GM19025 (cell line): ENCODE measurements around the gene HMOX1.
"Not testable (repeated sequence)": the region's sequence is repeated elsewhere in the genome, so short reads cannot be mapped to it uniquely, and the experiment has no call there.

Source experiments
- ATAC-seq: cut with Tn5 transposase; IDR thresholded peaks from one replicate; pipeline ENCODE4 v1.9.1; 2021; ENCODE audit warnings: mild to moderate bottlenecking, low read depth, moderate library complexity; ENCODE audit not compliant: unreplicated experiment

HMOX1 gene

GRCh38 chr22:35430897-35431322 lies 50.0 kb downstream of the HMOX1 start:
- no peak for ATAC-seq

- no peak for ATAC-seq
These were observed 50.8 kb downstream of the HMOX1 start for GRCh38 chr22:35431483-35432227.

- ATAC-seq = no peak
These were observed 51.5 kb downstream of the HMOX1 start for GRCh38 chr22:35432228-35432905.

- ATAC-seq = no peak
These were observed 53.3 kb downstream of the HMOX1 start for GRCh38 chr22:35434061-35434710.

GRCh38 chr22:35435201-35435740 lies 54.4 kb downstream of the HMOX1 start:
- ATAC-seq = no peak

GRCh38 chr22:35436421-35436820 lies 55.5 kb downstream of the HMOX1 start:
- ATAC-seq = no peak

- no peak for ATAC-seq
These were observed 56.2 kb downstream of the HMOX1 start for GRCh38 chr22:35437049-35437448.

GRCh38 chr22:35438673-35439364 lies 57.9 kb downstream of the HMOX1 start:
- not testable (repeated sequence) for ATAC-seq

- ATAC-seq = no peak
These were observed 58.4 kb downstream of the HMOX1 start for GRCh38 chr22:35439365-35439717.

GRCh38 chr22:35440129-35440528 lies 59.2 kb downstream of the HMOX1 start:
- no peak for ATAC-seq

GRCh38 chr22:35441489-35442100 lies 60.7 kb downstream of the HMOX1 start:
- ATAC-seq = no peak

- no peak for ATAC-seq
These were observed 61.6 kb downstream of the HMOX1 start for GRCh38 chr22:35442471-35442870.

GRCh38 chr22:35443338-35443737 lies 62.4 kb downstream of the HMOX1 start:
- ATAC-seq = no peak
